Right cardiac atrium (tissue), 5 donors: ENCODE results near the gene CNN2. TPM values are rescaled to one million over a fixed set of nuclear protein-coding genes. Genes with fewer than 3 reads are reported as not detected.

Experiments used
- ATAC-seq, 2 donors: fragments of 200-7000 bp; cut with Tn5 transposase; one replicate each; pipeline versions ENCODE4 v1.8.0 to v1.9.1; 2020; ENCODE audit warnings: moderate library complexity in 2 of 2, mild to moderate bottlenecking in 1 of 2
- DNase-seq, 3 donors: peaks; one replicate each; pipeline ENCODE4 v3.0.0-alpha.2; 2020
- H3K27ac ChIP-seq: one replicate; pipeline ENCODE4 v1.5.1; 2013; ENCODE audit warnings: mild to moderate bottlenecking, low read length, control low read depth, moderate library complexity
- H3K27me3 ChIP-seq: one replicate; pipeline ENCODE4 v1.6.1; 2013; ENCODE audit not compliant: control insufficient read depth, insufficient read depth
- H3K4me1 ChIP-seq: one replicate; pipeline ENCODE4 v1.6.1; 2013; ENCODE audit warnings: low read length; ENCODE audit not compliant: control insufficient read depth, insufficient read depth
- H3K4me3 ChIP-seq: one replicate; pipeline ENCODE4 v1.5.1; 2013; ENCODE audit warnings: low read length, control low read depth
- H3K9me3 ChIP-seq: one replicate; pipeline ENCODE4 v1.6.1; 2013; ENCODE audit warnings: low read length; ENCODE audit not compliant: control insufficient read depth
- WGBS: extraction: QIAGEN DNeasy Blood & Tissue Kit; methylation state at CpG from one replicate; pipeline ENCODE4 v1.1.7; 2013; 5-methylcytosine and 5-hydroxymethylcytosine counted together
- intact Hi-C, 4 donors: fragments of 100-400 bp; cut with DNase I; formaldehyde crosslinking; loops; one replicate each; pipeline versions ENCODE4 v1.11.0 to v1.14.0; 2022 to 2023
- polyA plus RNA-seq: library from polyadenylated mRNA; stranded (reverse); fragments of 200-250 nt; gene quantifications from one replicate; pipeline ENCODE4 v1.2.3, GENCODE V29; 2013
- total RNA-seq, 4 donors: library from RNA; stranded (reverse); fragmentation: NEBNext Ultra II Directional; extraction: Animal tissue kit (Norgen Biotek cat#: 25700); gene quantifications; one replicate each; pipeline ENCODE4 v1.2.1, GENCODE V29; 2021
- donor health status: healthy with polysubstance abuse.
- donor health status: DM: no; HTN: yes; CAD: no.
- donor health status: DM: no; HTN: no; CAD: no.
- donor health status: DM: no; HTN: yes; CAD: no; lungs with severe emphysema.
- donor health status: DM: yes; HTN: yes; CAD: no.

The CNN2 gene
- total and polyA plus RNA-seq, 5 donors, result 52.1 to 75.9 (median 59.9) TPM

- WGBS, result 89% methylated on average over 77 of the region's 77 CpGs
- Histone ChIP-seq H3K27ac (no peak overlapping the region), H3K27me3 (no peaks in the 10 kb centered on the region), H3K9me3 (no peaks in the 10 kb centered on the region), H3K4me3 (no peak overlapping the region), H3K4me1 (no peaks in the 10 kb centered on the region)
- ATAC-seq (peak in 1 of 2 donors; percentile 18), DNase-seq (peak in 2 of 3 donors; percentile 39 to 63)
- intact Hi-C loops, result loop anchor here in 1 of 4 donors (10.0 kb wide), 1 partner anchor 48 kb away; the partner anchor contains the start of gene POLR2E
These were observed 20.7 kb downstream of the CNN2 start for GRCh38 chr19:1046836-1047695.

DNA sequence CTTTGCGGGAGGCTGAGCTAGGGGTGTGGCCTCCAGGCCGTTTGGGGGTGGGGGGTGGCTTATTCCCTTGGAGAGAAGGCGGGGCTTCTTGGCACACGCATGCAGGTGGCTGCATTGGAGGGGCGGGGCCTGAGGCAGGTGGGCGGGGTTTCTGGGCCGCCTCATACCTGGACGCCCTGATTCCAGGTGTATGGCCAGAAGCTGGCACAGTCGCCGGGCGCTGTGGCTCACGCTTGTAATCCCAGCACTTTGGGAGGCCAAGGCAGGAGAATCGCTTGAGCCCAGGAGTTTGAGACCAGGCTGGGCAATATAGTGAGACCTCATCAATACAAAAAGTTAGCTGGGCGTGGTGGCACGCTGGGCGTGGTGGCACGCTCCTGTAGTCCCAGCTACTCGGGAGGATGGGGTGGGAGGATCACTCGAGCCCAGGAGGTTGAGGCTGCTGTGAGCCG, 21.3 kb downstream of the CNN2 start:
- Histone ChIP-seq H3K4me1 (no peaks in the 10 kb centered on the region), H3K27ac (no peak overlapping the region), H3K27me3 (no peaks in the 10 kb centered on the region), H3K4me3 (no peak overlapping the region), H3K9me3 (no peaks in the 10 kb centered on the region)
- ATAC-seq (no peak), DNase-seq (peak in 1 of 3 donors; percentile 46)
- WGBS, result 86% methylated on average over 20 of the region's 20 CpGs
- intact Hi-C loops, result loop anchor here in 1 of 4 donors (10.0 kb wide), 1 partner anchor 47 kb away; the partner anchor contains the start of gene POLR2E

DNA sequence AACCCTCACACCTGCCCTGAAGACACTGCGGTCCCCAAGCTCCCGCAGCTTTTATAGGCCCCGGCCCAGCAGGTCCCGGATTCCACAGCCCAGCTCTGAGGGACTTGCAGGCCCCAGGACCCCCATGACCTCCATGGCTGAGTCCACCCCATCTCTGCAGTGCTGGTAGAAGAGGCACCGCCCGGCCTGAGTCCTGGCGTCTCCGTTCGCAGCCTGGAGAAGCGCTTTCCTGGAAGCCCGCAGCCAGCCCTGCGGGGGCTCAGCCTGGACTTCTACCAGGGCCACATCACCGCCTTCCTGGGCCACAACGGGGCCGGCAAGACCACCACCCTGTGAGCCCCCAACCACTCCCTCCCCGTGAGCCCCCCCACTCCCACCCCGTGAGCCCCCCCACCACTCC, 22.7 kb downstream of the CNN2 start:
- Histone ChIP-seq H3K4me1 (no peaks in the 10 kb centered on the region), H3K27ac (no peak overlapping the region), H3K4me3 (no peak overlapping the region), H3K27me3 (no peaks in the 10 kb centered on the region), H3K9me3 (no peaks in the 10 kb centered on the region)
- intact Hi-C loops, result loop anchor here in 1 of 4 donors (10.0 kb wide), 1 partner anchor 46 kb away; the partner anchor contains the start of gene POLR2E
- DNase-seq, result no peak
- ATAC-seq, result no peak
- WGBS, result 92% methylated on average over 17 of the region's 17 CpGs

DNA sequence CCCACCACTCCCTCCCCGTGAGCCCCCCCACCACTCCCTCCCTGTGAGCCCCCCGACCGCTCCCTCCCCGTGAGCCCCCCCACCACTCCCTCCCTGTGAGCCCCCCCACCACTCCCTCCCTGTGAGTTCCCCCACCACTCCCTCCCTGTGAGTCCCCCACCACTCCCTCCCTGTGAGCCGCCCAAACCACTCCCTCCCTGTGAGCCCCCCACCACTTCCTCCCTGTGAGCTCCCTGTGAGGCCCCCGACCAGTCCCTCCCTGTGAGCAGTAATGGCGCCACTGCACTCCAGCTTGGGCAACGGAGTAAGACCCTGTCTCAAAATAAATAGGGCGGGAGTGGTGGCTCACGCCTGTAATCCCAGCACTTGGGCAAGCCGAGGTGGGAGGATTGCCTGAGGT, 23.4 kb downstream of the CNN2 start:
- H3K27ac ChIP-seq, result no peak overlapping the region
- no peaks in the 10 kb centered on the region for H3K27me3 ChIP-seq
- WGBS, result 60% methylated on average over 11 of the region's 11 CpGs
- no peak overlapping the region for H3K4me3 ChIP-seq
- no peaks in the 10 kb centered on the region for H3K4me1 ChIP-seq
- DNase-seq (peak in 1 of 3 donors; percentile 40), ATAC-seq (no peak)
- intact Hi-C loops, result loop anchor here in 1 of 4 donors (10.0 kb wide), 1 partner anchor 45 kb away; the partner anchor contains the start of gene POLR2E
- H3K9me3 ChIP-seq, result no peaks in the 10 kb centered on the region

DNA sequence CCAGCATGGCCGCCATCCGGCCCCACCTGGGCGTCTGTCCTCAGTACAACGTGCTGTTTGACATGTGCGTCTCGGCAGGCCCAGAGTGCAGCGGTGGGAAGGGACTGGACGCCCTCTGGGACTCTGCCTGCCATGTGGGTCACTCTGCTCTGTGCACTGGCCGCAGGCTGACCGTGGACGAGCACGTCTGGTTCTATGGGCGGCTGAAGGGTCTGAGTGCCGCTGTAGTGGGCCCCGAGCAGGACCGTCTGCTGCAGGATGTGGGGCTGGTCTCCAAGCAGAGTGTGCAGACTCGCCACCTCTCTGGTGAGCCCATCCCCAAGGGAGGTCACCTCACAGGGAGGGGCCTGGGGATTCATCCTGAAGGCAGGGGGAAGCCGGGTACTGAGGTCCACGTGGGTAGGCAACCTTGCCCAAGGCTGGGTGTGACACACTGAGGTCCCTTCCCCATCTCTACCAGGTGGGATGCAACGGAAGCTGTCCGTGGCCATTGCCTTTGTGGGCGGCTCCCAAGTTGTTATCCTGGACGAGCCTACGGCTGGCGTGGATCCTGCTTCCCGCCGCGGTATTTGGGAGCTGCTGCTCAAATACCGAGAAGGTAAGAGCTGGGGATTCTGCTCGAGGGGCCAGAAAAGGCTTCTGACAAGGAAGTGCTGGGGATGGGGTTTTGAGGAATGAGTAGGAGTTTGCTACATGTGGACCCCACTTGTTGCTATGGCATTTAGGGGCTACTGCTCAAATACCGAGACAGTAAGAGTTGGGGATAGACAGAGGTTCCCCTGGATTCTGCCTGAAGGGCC, 24.8 kb downstream of the CNN2 start:
- Histone ChIP-seq H3K9me3 (no peaks in the 10 kb centered on the region), H3K27me3 (no peaks in the 10 kb centered on the region), H3K4me1 (no peaks in the 10 kb centered on the region), H3K4me3 (no peak overlapping the region), H3K27ac (no peak overlapping the region)
- 84% methylated on average over 31 of the region's 31 CpGs for WGBS
- intact Hi-C loops, result no loop called here
- ATAC-seq, result no peak
- DNase-seq, result peak in 1 of 3 donors; percentile 47

DNA sequence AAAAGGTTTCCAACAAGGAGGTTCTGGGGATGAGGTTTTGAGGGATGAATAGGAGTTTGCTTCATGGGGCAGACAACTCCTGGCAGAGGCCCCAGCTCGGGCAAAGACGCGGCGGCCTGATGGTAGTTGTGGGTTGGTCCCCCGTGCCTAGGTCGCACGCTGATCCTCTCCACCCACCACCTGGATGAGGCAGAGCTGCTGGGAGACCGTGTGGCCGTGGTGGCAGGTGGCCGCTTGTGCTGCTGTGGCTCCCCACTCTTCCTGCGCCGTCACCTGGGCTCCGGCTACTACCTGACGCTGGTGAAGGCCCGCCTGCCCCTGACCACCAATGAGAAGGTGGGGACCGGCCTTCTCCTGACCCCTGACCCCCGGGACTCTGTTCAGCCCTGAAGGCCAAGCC, 25.4 kb downstream of the CNN2 start:
- no peak overlapping the region for H3K27ac ChIP-seq

GRCh38 chr19:1052349-1052975, 26.1 kb downstream of the CNN2 start:
- Histone ChIP-seq H3K27ac (no peak overlapping the region), H3K4me1 (no peaks in the 10 kb centered on the region), H3K27me3 (no peaks in the 10 kb centered on the region), H3K9me3 (peaks cover 3% of the 10 kb centered on the region), H3K4me3 (no peak overlapping the region)
- 78% methylated on average over 5 of the region's 5 CpGs for WGBS
- intact Hi-C loops, result no loop called here
- ATAC-seq, result no peak
- no peak for DNase-seq

More for the DNA sequence above, 25.4 kb downstream of the CNN2 start:
- H3K27me3 ChIP-seq, result no peaks in the 10 kb centered on the region
- DNase-seq (no peak), ATAC-seq (no peak)
- intact Hi-C loops, result no loop called here
- H3K4me3 ChIP-seq, result no peak overlapping the region
- H3K4me1 ChIP-seq, result no peaks in the 10 kb centered on the region
- no peaks in the 10 kb centered on the region for H3K9me3 ChIP-seq
- 90% methylated on average over 17 of the region's 17 CpGs for WGBS

- ATAC-seq, result peak in 1 of 2 donors; percentile 6
- 90% methylated on average over 31 of the region's 31 CpGs for WGBS
- H3K9me3 ChIP-seq, result peaks cover 5% of the 10 kb centered on the region
- no peaks in the 10 kb centered on the region for H3K4me1 ChIP-seq
- DNase-seq, result peak in 1 of 3 donors; percentile 51
- H3K27me3 ChIP-seq, result no peaks in the 10 kb centered on the region
- no peak overlapping the region for H3K4me3 ChIP-seq
- H3K27ac ChIP-seq, result no peak overlapping the region
- intact Hi-C loops, result no loop called here
These were observed 27.0 kb downstream of the CNN2 start for GRCh38 chr19:1053176-1054101.

DNA sequence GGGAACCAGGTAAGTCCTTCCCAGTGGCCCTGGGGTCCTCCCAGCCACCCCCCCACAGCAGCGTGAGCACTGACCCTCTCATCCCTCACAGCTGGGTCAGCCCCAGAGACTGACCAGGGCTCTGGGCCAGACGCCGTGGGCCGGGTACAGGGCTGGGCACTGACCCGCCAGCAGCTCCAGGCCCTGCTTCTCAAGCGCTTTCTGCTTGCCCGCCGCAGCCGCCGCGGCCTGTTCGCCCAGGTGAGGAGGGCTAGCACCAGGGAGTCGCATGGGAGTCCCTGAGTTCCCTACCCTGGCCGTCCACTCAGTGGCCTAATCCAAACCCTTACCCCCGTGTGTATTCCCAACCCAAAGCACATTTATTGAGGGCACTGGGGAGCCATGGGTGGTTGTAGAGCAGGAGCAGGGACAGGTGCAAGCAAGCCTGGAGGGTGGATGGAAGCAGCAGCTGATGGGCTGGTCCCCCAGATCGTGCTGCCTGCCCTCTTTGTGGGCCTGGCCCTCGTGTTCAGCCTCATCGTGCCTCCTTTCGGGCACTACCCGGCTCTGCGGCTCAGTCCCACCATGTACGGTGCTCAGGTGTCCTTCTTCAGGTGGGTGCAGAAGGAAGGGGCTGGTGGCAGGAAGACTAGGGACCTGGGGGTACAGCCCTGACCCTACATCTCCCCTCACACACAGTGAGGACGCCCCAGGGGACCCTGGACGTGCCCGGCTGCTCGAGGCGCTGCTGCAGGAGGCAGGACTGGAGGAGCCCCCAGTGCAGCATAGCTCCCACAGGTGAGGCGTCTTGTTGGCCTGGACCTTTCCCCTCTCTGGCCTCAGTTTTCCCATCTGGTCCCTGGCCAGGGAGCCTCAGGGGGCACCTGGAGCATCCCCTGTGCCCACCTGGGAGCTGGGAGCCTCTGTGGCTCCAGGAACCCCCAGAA, 28.0 kb downstream of the CNN2 start:
- no peaks in the 10 kb centered on the region for H3K27me3 ChIP-seq
- 93% methylated on average over 28 of the region's 28 CpGs for WGBS
- ATAC-seq (peak in 1 of 2 donors; percentile 5), DNase-seq (peak in 1 of 3 donors; percentile 42)
- peaks cover 5% of the 10 kb centered on the region for H3K9me3 ChIP-seq
- no peak overlapping the region for H3K27ac ChIP-seq
- intact Hi-C loops, result no loop called here
- H3K4me1 ChIP-seq, result no peaks in the 10 kb centered on the region
- no peak overlapping the region for H3K4me3 ChIP-seq
